NB4 (cell line): Measurements from ENCODE around the gene IL1R2.

Source experiments
- CTCF ChIP-seq: IDR thresholded peaks from one replicate; pipeline ENCODE4 v1.5.1; 2012; ENCODE audit warnings: low read depth, low read length
- POLR2A ChIP-seq: IDR thresholded peaks from 2 replicates; pipeline ENCODE4 v1.6.1; 2011; ENCODE audit warnings: mild to moderate bottlenecking; ENCODE audit not compliant: insufficient read length; ENCODE audit errors: extremely low read depth

GRCh38 chr2:101967826-101968513 is 23.8 kb upstream of the IL1R2 start:
- TF ChIP-seq CTCF = no peak
- TF ChIP-seq POLR2A = no peak
